GM10266 (cell line): ENCODE measurements around the gene KRT6C.

Source experiments
- DNase-seq: peaks from one replicate; pipeline ENCODE4 v3.0.0; 2012; ENCODE audit errors: extremely low spot score
- CTCF ChIP-seq: IDR thresholded peaks from 2 replicates; pipeline ENCODE4 v1.5.1; 2012; ENCODE audit warnings: mild to moderate bottlenecking, low read depth; ENCODE audit not compliant: control insufficient read depth, insufficient read depth; ENCODE audit errors: missing control alignments

The KRT6C gene

GRCh38 chr12:52441320-52441911, 32.2 kb downstream of the KRT6C start:
- TF ChIP-seq CTCF, result no peak
- no peak for DNase-seq

- DNase-seq, result no peak
- no peak for TF ChIP-seq CTCF
Measured at GRCh38 chr12:52440821-52441319, 32.7 kb downstream of the KRT6C start.

- DNase-seq, result no peak
- no peak for TF ChIP-seq CTCF
Measured at GRCh38 chr12:52439845-52440244, 33.8 kb downstream of the KRT6C start.

DNA sequence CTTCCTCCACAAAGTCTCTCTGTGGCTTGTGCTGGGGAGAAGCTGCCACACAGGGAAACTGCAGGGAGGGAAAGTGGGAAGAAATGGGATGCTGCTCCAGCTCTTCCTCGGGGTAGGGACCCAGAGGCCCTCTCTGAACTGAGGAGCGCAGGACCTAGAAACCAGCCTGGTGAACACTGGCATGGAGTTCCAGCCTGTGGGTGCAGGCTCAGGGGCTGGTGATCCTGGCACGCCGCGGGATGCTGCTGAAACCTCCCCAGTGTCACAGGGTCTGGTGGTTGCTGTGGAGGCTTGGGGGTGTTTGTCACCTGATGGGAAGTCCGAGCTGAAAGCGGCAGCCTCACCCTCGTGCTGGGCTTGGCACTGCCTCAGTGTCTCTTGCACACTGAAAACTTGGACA, 34.2 kb downstream of the KRT6C start:
- TF ChIP-seq CTCF, result no peak
- no peak for DNase-seq

DNA sequence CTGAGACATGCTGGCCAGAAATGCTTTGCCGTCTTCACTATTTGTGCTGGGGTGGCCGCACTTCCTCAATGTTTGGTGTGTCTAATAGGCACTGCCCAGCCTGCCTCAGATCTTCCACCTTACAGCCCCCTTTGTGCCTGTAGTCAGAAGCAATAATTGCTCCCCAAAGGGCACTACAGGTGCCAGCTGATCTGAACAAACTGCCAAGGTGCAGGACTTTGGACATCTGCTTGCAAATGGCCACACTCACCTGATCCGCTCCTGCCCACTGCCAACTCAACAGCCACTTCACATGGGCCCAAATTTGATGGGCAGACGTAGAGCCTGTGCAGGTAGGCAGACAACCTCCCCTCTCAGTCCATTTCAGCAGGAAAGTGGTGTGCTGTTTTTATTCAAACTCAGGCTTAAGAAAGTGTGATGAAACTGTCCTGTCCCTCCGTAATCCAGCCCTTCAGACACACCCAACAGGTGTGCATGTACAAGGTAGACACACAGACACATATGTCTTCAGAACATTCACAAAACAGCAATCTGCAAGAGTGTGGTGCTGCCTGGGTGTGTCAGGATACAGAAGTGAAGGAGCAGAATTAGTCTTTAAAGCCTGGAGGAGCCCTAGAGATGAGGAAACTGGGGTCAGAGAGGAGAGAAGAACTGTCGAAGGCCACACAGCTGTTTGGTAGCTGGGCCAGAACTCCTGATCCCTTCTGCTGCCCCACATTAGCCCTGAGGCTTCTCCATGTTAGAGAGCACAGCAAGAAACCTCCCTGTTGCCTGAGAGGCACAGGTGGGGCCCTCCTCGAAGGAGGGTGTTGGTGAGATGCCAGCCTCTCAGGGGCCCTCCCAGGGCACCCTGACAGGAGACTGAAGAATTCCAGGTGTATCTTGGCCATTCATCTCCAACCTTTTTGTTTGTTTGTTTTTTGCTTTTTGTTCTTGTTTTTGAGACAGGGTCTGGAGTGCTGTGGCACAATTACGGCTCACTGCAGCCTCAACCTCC, 35.0 kb downstream of the KRT6C start:
- no peak for TF ChIP-seq CTCF
- DNase-seq, result no peak

GRCh38 chr12:52437508-52437907, 36.1 kb downstream of the KRT6C start:
- TF ChIP-seq CTCF, result no peak
- DNase-seq, result no peak
